Gastroesophageal sphincter (tissue), 3 donors: ENCODE data around the gene ANKRD52.

ENCODE experiments used
- POLR2AphosphoS5 ChIP-seq: sonication (generic); formaldehyde crosslinking; IDR thresholded peaks from one replicate; pipeline ENCODE4 v1.6.1; 2017; ENCODE audit warnings: antibody characterized with exemption
- TF ChIP-seq, protein P1 (sequence below), 4 experiments: fragments of 200-600 bp in 2 of 4; fragments of 450-650 bp in 2 of 4; sonication (generic) in 1 of 4; IDR thresholded peaks; one replicate each; pipeline ENCODE4 v1.5.1; 2017 to 2019; ENCODE audit warnings: antibody characterized with exemption in 4 of 4, mild to moderate bottlenecking in 2 of 4, moderate library complexity in 2 of 4

DNA sequence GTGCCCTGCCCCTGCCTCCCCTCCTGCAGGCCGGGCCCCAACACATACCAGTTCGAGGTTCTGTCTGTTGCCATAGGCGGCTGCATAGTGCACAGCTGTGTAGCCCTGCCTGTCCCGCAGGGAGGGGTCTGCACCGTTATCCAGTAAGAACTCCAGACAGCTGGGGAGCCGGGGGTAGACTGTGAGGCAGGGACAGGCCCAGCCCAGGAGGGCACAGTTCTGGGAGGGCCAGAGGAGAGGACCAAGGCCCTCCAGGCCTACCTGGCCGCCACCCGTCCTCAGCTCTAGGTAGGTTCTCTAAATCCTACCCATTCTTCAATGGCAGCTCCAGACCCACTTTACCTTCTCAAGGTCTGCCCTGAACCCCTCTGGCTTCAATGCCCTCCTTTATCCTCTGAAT lies 9.5 kb downstream of the ANKRD52 start:
- no peak for TF ChIP-seq POLR2AphosphoS5
- TF ChIP-seq, protein P1, sequence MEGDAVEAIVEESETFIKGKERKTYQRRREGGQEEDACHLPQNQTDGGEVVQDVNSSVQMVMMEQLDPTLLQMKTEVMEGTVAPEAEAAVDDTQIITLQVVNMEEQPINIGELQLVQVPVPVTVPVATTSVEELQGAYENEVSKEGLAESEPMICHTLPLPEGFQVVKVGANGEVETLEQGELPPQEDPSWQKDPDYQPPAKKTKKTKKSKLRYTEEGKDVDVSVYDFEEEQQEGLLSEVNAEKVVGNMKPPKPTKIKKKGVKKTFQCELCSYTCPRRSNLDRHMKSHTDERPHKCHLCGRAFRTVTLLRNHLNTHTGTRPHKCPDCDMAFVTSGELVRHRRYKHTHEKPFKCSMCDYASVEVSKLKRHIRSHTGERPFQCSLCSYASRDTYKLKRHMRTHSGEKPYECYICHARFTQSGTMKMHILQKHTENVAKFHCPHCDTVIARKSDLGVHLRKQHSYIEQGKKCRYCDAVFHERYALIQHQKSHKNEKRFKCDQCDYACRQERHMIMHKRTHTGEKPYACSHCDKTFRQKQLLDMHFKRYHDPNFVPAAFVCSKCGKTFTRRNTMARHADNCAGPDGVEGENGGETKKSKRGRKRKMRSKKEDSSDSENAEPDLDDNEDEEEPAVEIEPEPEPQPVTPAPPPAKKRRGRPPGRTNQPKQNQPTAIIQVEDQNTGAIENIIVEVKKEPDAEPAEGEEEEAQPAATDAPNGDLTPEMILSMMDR (IDR thresholded peaks at IDR 0.05) = no peak
